Astrocyte (in vitro differentiated cells and primary cell): ENCODE data around the gene SPTBN1.

ENCODE experiments used
- EZH2 ChIP-seq: IDR thresholded peaks from 2 replicates; pipeline ENCODE4 v1.6.1; 2012; ENCODE audit warnings: mild to moderate bottlenecking, low read length, inconsistent platforms; ENCODE audit not compliant: insufficient read depth
- TF ChIP-seq, protein P1 (sequence below): IDR thresholded peaks from 2 replicates; pipeline ENCODE4 v1.5.1; 2011; ENCODE audit warnings: low read depth, mild to moderate bottlenecking, inconsistent platforms, low read length, moderate library complexity; ENCODE audit not compliant: insufficient read depth

DNA sequence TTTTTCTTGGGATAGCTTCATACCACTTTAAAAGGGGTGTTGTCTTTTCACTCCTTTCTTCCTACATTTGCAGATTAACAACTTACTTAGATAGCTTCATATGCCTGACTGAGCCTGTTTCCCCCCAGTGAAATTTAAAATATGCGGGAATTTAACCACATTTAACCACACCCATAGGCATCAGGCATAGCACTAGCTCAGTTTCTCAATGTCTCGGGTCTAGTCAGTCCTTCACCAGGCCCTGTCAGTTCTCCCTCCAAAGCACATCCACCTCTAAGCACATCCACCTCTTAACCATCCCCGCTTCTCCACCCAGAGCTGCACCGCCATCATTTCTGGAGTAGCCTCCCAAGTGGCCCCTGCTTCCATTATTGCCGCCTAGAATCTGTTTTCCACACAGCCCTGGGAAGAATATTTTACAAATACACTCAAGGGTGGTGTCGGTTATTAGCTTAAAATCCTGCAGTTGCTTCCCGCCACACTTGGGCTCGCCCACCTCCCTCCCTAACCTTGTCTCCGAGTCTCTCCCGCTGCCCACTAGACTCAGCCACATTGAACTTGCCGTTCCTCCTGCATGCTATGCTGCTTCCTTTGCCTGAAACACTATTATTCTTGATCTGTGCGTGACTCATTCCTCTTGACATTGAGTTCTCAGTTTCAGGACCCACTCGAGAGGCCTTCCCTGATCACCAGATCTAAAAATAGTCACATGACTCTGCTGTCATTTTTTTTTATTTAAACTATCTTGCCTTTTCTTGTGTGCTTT lies 68.3 kb downstream of the SPTBN1 start:
- no peak for TF ChIP-seq EZH2
- TF ChIP-seq, protein P1, sequence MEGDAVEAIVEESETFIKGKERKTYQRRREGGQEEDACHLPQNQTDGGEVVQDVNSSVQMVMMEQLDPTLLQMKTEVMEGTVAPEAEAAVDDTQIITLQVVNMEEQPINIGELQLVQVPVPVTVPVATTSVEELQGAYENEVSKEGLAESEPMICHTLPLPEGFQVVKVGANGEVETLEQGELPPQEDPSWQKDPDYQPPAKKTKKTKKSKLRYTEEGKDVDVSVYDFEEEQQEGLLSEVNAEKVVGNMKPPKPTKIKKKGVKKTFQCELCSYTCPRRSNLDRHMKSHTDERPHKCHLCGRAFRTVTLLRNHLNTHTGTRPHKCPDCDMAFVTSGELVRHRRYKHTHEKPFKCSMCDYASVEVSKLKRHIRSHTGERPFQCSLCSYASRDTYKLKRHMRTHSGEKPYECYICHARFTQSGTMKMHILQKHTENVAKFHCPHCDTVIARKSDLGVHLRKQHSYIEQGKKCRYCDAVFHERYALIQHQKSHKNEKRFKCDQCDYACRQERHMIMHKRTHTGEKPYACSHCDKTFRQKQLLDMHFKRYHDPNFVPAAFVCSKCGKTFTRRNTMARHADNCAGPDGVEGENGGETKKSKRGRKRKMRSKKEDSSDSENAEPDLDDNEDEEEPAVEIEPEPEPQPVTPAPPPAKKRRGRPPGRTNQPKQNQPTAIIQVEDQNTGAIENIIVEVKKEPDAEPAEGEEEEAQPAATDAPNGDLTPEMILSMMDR: no peak
